Measurements from ENCODE around the gene KRT85. TPM values are rescaled to one million over a fixed set of nuclear protein-coding genes. Genes with fewer than 3 reads are reported as not detected.

The KRT85 gene
- total RNA-seq, 1 donor from 2014 or later: not detected

DNA sequence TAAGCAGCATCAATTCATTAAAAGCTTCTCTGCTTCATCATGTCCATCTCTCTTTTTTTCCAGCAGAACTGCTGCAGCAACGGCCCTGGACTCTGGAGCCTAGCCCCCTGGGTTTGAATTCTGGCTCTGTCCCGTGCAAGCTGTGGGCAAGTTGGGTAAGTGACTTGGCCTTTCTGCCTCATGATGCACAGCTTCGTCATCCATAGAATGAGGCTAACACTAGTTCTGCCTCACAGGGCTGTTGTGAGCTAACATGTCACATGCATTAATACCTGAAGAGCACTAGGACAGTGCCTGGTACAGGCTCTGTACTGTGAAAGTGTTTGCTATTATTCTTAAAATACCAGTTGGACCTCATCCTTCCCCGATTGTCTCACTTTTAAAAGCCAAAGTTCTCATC is 34.6 kb upstream of the KRT85 start:
- Mint-ChIP-seq H3K27ac (ENCODE audit: unreplicated experiment) (no peak overlapping the region), H3K36me3 (ENCODE audit: unreplicated experiment) (no peaks in the 10 kb centered on the region), H3K27me3 (ENCODE audit: unreplicated experiment) (peaks cover 43% of the 10 kb centered on the region), H3K9me3 (ENCODE audit: unreplicated experiment) (no peaks in the 10 kb centered on the region), H3K4me3 (ENCODE audit: unreplicated experiment) (no peak overlapping the region), H3K4me1 (ENCODE audit: unreplicated experiment) (no peaks in the 10 kb centered on the region)
- DNase-seq (ENCODE audit: extremely low spot score, unreplicated experiment): no peak
- TF ChIP-seq, protein P1, sequence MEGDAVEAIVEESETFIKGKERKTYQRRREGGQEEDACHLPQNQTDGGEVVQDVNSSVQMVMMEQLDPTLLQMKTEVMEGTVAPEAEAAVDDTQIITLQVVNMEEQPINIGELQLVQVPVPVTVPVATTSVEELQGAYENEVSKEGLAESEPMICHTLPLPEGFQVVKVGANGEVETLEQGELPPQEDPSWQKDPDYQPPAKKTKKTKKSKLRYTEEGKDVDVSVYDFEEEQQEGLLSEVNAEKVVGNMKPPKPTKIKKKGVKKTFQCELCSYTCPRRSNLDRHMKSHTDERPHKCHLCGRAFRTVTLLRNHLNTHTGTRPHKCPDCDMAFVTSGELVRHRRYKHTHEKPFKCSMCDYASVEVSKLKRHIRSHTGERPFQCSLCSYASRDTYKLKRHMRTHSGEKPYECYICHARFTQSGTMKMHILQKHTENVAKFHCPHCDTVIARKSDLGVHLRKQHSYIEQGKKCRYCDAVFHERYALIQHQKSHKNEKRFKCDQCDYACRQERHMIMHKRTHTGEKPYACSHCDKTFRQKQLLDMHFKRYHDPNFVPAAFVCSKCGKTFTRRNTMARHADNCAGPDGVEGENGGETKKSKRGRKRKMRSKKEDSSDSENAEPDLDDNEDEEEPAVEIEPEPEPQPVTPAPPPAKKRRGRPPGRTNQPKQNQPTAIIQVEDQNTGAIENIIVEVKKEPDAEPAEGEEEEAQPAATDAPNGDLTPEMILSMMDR (IDR thresholded peaks at IDR 0.05): no peak

DNA sequence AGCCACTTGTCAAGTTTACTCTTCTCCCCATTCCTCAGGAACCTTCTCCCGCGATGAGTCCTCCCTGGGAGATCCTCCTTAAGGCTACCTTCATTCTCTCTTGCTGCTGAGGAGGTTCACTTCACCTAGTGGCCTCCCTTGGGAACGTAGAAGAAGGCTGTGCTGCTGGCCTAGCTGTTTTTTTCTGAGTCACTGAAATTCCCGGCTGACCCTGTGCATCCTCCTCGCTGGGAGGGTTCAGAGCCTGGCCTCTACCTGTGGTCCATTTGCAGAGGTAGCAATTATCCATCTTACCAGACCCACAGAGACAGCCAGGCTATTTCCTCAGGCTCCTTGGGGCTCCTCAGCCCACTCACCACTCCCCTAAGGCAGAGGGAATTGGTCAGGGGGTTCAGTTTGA is 34.2 kb upstream of the KRT85 start:
- no peak overlapping the region for H3K4me3 Mint-ChIP-seq (ENCODE audit: unreplicated experiment)
- no peaks in the 10 kb centered on the region for H3K36me3 Mint-ChIP-seq (ENCODE audit: unreplicated experiment)
- H3K27me3 Mint-ChIP-seq (ENCODE audit: unreplicated experiment): peaks cover 46% of the 10 kb centered on the region
- DNase-seq (ENCODE audit: extremely low spot score, unreplicated experiment): no peak
- H3K4me1 Mint-ChIP-seq (ENCODE audit: unreplicated experiment): no peaks in the 10 kb centered on the region
- no peak overlapping the region for H3K27ac Mint-ChIP-seq (ENCODE audit: unreplicated experiment)
- TF ChIP-seq, protein P1 (IDR thresholded peaks at IDR 0.05): no peak
- no peaks in the 10 kb centered on the region for H3K9me3 Mint-ChIP-seq (ENCODE audit: unreplicated experiment)

DNA sequence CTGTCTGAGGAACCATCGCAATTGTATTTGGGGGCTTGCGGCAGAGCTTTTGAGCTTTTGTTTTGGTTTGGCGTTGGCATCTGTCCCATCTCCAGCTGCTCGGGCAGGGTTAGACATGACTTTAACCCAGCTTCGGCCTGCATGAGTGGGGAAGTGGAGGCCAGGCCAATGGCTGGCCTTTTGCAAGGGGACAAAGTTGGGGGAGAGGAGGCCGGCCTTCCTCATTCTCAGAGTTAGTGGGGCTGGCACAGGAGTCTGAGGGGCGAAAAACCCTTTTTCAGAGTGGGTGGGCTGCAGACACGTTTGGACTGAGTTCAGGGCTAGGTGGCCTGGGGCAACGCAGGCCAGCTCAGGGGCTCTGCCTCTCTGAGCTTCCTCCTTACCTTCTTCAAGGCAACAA is 33.6 kb upstream of the KRT85 start:
- Mint-ChIP-seq H3K36me3 (ENCODE audit: unreplicated experiment) (no peaks in the 10 kb centered on the region), H3K27ac (ENCODE audit: unreplicated experiment) (no peak overlapping the region), H3K9me3 (ENCODE audit: unreplicated experiment) (no peaks in the 10 kb centered on the region), H3K27me3 (ENCODE audit: unreplicated experiment) (peaks cover 52% of the 10 kb centered on the region), H3K4me3 (ENCODE audit: unreplicated experiment) (no peak overlapping the region), H3K4me1 (ENCODE audit: unreplicated experiment) (no peaks in the 10 kb centered on the region)
- DNase-seq (ENCODE audit: extremely low spot score, unreplicated experiment): no peak
- TF ChIP-seq, protein P1 (IDR thresholded peaks at IDR 0.05): no peak

DNA sequence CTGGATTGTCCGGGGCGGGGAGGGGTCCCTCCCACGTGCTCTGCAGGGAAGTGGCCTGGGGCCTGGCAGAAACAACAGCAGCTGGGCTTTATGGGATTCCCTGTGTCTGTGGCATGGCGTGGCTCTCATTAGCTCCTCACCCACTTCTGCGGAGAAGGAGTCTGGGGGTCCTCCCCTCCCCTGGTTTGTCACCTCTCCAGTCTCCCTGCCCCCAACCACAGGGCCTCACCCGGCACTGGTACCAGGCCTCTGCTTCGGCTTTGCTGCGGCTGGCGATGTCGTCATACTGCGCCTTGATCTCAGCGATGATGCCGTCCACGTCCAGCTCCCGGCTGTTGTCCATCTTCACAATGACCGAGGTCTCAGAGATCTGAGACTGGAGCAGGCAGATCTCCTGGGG is 32.5 kb upstream of the KRT85 start:
- TF ChIP-seq, protein P1 (IDR thresholded peaks at IDR 0.05): no peak

DNA sequence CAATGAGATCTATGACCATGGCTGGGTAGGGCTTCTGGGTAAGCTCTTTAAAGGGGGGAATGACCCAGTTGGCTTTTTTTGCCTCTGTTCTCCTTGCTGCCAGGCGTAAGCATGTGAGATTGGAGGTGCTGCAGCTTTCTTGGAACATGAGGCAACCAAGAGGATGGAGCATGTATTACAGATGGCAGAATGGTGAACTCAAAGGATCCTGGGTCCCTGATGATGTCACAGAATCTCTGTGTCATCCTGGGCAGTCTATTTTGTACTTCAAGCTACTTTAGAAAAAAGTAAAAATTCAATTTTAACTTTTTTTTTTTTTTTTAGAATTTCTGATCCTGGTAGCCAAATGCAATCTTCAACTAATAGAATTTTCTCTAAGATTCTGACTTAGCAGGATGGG is 30.9 kb upstream of the KRT85 start:
- Mint-ChIP-seq H3K4me3 (ENCODE audit: unreplicated experiment) (no peak overlapping the region), H3K9me3 (ENCODE audit: unreplicated experiment) (no peaks in the 10 kb centered on the region), H3K4me1 (ENCODE audit: unreplicated experiment) (no peaks in the 10 kb centered on the region), H3K27me3 (ENCODE audit: unreplicated experiment) (peaks cover 61% of the 10 kb centered on the region), H3K36me3 (ENCODE audit: unreplicated experiment) (no peaks in the 10 kb centered on the region), H3K27ac (ENCODE audit: unreplicated experiment) (no peak overlapping the region)
- DNase-seq (ENCODE audit: extremely low spot score, unreplicated experiment): no peak
- TF ChIP-seq, protein P1 (IDR thresholded peaks at IDR 0.05): no peak

More for the DNA sequence above, 32.5 kb upstream of the KRT85 start:
- Mint-ChIP-seq H3K4me3 (ENCODE audit: unreplicated experiment) (no peak overlapping the region), H3K36me3 (ENCODE audit: unreplicated experiment) (no peaks in the 10 kb centered on the region), H3K27me3 (ENCODE audit: unreplicated experiment) (peaks cover 54% of the 10 kb centered on the region), H3K4me1 (ENCODE audit: unreplicated experiment) (no peaks in the 10 kb centered on the region), H3K9me3 (ENCODE audit: unreplicated experiment) (no peaks in the 10 kb centered on the region), H3K27ac (ENCODE audit: unreplicated experiment) (no peak overlapping the region)
- DNase-seq (ENCODE audit: extremely low spot score, unreplicated experiment): no peak
